HTR-8/SVneo (cell line): Measurements from ENCODE around the gene DNAJB12.
"Not testable (repeated sequence)": the region's sequence is repeated elsewhere in the genome, so short reads cannot be mapped to it uniquely, and the experiment has no call there.

ENCODE experiments used
- DNase-seq: peaks from one replicate; pipeline ENCODE4 v3.0.0; 2011; ENCODE audit warnings: low spot score, mixed read lengths; ENCODE audit not compliant: insufficient read length
- FAIRE-seq: peaks from 2 replicates; lab custom pipeline; 2011; peaks lifted over from hg19 to GRCh38; lab: Jason Lieb, UNC

The DNAJB12 gene

GRCh38 chr10:72356115-72356514 lies 1.4 kb upstream of the DNAJB12 start:
- DNase-seq (no peak), FAIRE-seq (no peak)

DNA sequence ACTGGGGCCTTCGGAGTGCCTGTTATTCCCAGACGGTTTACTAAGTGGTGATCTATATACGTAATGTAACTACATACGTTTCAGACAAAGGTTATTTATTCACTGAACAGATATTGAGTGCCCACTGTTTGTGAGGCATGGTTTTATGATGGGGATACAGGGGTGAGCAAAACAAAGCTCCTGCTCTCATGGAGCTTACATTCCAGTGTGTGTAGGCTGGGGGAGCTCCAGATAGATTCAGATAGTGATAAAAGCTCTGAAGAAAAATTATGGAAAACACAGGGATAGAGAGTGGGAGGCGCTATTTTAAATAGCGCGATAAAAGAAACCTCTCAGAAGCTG lies 466 bp upstream of the DNAJB12 start:
- DNase-seq (no peak), FAIRE-seq (no peak)

- no peak for FAIRE-seq
- no peak for DNase-seq
Measured at GRCh38 chr10:72353965-72354355, 759 bp downstream of the DNAJB12 start.

GRCh38 chr10:72353028-72353964 lies 1.4 kb downstream of the DNAJB12 start:
- DNase-seq (no peak), FAIRE-seq (no peak)

- DNase-seq (no peak), FAIRE-seq (no peak)
Measured at GRCh38 chr10:72351479-72351878, 3.2 kb downstream of the DNAJB12 start.

DNA sequence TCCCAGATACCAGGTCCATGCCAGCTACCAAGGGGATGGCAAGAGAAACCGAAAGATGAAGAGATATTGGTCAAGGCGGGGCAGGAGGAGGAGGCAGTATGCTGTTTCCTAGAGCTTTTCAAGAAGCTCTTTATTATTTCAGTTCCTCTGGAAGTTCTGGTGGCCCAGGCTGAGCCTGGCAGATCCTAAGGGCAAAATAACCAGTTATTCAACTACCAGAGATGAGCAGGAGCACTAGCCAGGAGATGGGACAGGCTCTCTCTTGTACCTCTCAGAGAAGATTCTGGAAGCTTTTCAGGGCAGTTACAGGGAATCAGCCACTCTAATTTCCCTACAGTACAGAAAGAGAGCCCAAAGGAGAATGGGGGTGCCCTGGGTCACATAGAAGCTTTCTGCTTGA lies 5.3 kb downstream of the DNAJB12 start:
- no peak for DNase-seq
- no peak for FAIRE-seq

- FAIRE-seq: no peak
- DNase-seq: no peak
Measured at GRCh38 chr10:72348282-72348681, 6.4 kb downstream of the DNAJB12 start.

DNA sequence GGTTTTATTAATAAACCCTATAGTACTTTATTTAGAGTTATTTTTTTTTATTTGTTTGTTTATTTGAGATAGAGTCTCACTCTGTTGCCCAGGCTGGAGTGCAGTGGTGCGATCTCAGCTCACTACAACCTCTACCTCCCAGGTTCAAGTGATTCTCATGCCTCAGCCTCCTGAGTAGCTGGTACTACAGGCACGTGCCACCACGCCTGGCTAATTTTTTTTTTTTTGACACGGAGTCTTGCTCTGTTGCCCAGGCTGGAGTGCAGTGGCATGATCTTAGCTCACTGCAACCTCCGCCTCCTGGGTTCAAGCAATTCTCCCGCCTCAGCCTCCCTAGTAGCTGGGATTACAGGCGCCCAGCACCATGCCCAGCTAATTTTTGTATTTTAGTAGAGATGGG lies 8.6 kb downstream of the DNAJB12 start:
- not testable (repeated sequence) for FAIRE-seq, DNase-seq

DNA sequence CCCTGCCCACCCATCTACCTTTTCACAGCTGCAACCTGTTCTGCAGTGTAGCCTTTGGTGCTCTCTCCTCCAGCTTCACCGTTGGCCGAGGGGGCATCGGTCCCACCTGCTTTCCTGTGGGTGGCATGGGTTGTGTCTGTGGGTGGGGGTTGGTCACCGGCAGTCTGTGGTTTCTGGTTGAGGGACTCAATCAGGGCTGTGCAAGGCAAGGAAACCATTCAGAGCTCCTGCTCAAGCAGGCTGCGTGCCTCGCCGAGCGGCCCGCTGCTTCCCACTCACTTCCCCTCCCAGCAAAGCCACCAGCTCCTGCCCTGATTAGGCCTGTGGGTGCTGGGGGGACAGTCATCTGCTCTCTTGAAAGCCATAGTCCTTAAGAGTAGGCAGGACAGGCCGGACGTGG lies 9.8 kb downstream of the DNAJB12 start:
- DNase-seq (no peak), FAIRE-seq (no peak)

DNA sequence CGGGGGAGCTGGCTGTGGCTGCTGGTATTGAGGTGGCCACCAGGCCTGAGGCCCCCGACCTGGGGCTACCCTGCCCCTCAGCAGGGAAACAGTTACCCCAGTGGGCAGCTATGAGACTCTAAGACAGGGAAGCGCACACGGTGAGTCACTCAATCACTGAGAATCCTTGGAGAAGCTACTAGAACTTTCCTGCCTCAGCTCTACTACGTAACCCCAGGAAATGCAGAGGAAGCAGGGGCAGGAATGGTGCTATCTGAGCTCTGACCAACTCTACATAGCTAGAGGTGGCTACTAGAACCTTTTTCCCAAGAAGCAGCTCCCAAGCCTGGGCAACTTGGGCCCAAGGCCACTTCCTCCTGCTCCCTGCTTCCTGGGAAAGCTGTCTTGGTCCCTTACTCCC lies 11.8 kb downstream of the DNAJB12 start:
- DNase-seq: no peak
- no peak for FAIRE-seq

DNA sequence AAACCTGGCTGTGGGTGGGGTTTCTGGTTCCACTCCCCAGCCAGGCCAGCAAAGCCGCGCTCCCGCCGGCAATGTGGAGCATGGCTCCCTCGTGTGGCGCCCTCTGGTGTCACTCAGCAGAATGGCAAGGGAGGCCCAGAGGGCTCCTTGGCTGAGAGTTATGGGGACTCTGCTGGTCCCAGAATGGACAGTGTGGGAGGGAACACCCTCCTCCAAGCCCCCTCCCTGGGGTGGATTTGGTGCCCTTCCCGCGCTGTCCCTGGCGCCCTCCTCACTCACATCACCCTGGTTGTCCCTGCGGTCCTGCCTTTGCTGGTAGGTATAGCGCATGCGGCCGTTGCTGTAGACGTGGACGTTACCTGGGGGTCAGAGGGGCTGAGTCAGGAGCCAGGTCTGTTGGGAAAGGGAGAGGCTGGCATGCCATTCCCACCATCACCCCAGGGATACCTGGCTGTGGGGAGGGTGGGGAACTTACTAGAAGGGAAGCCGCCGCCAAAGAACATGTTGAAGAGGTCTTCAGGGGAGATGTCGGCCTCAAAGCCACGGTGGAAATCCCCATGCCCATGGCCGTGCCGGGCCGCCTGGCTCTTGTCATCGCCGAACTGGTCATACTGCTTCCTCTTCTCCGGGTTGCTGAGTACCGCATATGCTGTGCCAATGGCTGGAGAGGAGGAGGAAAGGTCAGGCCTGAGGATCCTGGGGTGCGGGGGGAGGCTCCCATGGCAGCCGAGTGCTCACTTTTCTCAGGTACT lies 14.0 kb downstream of the DNAJB12 start:
- FAIRE-seq: no peak
- no peak for DNase-seq

DNA sequence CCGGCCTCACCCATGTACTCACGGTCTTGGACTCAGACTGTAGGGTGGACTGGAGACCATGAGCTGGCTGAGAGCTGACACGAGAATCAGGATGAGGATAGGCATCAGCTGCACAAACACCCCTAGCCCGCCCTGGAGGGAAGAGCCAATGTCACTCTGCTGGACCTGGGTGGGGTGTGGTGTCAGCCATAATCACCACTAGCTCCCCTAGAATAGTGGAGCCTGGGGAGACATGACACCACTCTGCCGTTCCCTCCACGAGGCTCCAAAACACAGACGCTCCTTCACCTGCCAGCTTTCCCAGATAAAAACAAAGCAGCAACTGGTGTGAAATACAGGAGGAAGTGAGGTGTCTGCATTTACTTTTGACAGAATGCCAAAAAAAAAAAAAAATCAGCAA lies 16.5 kb downstream of the DNAJB12 start:
- FAIRE-seq (no peak), DNase-seq (no peak)

DNA sequence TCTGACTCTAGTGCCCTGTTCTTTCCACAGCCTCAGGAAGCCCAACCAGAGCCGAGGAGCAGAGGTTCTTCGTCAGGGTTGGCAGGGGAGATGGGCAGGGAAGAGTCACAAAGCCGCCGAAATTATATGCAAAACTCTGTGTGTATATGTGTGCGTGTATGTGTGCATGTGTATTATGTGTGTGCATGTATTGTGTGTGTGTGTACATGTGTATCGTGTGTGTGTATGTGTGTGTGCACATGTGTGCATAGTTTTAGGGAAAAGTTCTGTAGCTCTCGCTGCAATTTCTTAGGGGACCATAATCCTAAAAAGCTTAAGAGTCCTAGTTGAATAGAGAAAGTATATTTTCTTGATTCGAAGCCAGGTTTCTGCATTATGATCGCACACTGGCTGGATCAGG lies 17.0 kb downstream of the DNAJB12 start:
- DNase-seq (no peak), FAIRE-seq (no peak)

DNA sequence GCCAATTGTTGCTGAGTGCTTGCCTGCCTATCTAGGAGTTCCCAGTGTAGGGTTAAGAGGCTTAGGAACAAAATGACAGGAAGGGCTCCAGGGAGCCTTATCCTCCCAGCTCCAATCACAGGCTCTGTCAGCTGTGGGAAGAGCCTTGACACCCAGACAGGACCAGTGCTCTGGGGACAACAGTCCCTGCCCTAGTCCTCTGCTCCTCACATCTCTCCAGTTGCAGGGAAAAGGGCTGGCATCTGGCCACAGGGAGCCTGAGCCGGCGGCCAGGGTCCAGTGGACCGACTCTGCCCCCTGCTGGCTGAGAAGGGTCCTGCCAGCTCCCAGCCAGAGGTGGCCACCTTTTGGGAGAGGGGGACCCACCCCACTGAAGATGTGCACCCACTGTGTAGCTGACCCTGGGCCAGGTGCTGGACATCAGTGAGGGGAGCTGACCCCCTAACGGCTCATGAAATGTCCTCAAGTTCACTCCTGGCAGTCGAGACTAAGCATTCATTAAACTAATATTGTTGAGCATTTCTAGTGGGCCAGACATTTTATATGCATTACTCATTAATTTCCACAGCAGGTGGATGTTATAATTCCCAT lies 17.6 kb downstream of the DNAJB12 start:
- FAIRE-seq (no peak), DNase-seq (peak; percentile 61)

- FAIRE-seq: no peak
Measured at GRCh38 chr10:72336259-72337038, 18.3 kb downstream of the DNAJB12 start.

DNA sequence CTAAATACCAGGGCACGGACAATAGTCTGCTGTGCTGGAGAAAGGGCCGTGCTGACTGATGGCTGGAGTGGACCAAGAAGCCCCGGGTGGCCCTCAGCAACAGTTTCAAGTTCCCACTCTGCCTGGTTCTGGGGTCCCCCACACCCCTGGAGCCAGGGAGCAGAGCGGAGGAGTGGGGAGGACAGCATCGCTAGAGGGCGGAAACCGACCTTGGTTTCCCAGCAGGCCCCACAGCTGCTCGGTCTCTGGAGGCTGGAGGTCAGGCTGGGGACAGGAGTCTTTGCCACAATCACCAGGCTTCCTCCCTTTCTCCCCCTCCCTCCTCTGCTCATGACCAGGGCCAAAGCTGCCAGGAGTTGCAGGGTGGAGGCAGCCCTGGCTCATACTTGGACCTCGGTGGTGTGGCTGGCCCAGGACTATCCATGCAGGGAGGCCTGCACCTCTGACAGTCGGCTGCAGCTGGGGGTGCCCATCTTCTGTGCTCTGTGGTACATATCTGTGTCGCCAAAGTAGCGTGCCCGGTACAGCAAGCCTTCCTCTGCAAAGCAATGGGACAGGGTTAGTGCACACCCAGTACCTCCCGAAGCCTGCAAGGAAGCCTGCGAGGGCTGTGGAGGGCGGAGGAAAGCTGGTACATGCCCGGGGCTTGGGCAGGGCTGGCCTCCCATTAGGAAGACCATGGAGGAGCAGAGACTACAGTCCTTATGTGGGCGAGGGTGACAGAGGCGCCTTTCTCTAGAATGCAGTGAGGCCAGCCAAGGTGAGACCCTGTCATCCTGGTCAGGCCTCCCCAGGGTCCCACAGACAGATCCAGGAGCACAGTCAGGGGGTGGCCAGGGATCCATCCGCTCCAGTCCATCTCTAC lies 19.1 kb downstream of the DNAJB12 start:
- FAIRE-seq (no peak), DNase-seq (no peak)

More at GRCh38 chr10:72336259-72337038, 18.3 kb downstream of the DNAJB12 start:
- no peak for DNase-seq

- no peak for FAIRE-seq
- no peak for DNase-seq
Measured at GRCh38 chr10:72334825-72335393, 19.8 kb downstream of the DNAJB12 start.

DNA sequence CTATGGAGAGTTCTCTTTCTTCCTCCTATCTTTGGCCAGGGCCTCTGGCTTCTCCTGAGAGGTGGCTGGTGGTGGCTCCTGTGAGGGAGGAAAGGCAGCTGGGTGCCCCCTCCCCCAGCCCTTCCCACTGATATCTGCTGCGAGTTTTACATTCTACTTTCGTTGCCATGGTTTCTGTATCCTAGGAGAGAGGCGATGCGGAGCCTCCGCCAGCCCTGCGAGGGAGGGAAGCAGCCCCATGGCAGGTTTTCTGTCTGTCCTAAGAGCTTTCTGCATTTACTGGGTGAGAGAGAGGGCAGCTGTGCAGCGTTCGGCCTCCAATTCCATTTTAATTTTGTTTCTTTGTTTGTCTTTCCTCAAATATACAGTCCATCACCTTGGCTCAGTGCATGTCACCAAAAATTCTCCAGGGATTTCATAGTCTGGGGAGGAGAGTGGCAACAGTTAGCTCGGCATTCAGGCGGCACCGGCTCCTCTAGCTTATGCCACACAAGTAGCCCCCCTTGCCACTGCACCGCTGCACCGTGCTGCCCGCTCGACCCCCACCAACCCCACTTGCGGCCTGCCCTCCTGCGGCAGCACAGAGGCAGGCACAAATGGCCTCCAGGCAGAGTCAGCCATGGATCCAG lies 20.4 kb downstream of the DNAJB12 start:
- DNase-seq (no peak), FAIRE-seq (no peak)
